GM15510 (cell line): ENCODE results near the gene SPSB3.

Source experiments
- POLR2A ChIP-seq: IDR thresholded peaks from 3 replicates; pipeline ENCODE4 v1.6.1; 2011; ENCODE audit warnings: borderline replicate concordance; ENCODE audit not compliant: insufficient read length; ENCODE audit errors: extremely low read depth

The SPSB3 gene

DNA sequence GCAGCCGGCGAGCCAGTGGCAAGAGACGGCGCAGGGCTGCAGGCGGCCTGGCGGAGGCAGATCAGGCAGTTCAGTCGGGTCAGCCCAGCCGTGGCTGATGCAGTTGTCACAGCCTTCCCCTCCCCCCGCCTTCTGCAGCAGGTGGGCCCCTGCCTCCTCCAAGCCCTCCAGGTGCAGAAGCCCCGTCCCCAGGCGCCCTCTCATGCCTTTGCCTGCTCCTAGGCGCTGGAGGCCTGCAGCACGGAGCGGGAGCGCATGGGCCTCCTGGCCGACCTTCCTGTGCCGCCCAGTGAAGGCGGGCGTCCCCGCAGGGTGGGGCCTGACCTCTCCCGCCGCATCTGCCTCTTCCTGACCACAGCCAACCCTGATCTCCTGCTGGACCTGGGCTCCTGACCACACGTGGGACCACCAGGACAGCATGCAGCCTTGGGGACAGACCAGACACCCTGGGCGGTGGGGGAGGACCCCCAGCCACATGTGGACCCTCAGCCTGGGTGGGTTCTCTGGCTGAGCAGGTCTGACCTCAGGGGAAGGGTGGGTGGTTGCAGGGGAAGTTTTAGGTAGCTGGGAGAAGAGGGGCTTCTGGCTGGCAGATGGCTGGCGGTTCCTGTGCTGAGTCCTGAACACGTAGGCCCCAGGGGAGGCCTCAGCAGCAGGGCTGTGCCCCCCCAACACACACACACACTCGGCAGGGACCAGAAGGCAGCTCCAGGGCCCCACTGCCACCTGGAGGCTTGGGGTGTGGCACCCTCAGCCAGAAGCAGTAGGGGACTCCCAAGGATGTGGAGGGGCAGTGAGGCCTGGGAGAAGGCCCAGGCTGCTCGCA is 6.3 kb downstream of the SPSB3 start:
- TF ChIP-seq POLR2A: no peak

DNA sequence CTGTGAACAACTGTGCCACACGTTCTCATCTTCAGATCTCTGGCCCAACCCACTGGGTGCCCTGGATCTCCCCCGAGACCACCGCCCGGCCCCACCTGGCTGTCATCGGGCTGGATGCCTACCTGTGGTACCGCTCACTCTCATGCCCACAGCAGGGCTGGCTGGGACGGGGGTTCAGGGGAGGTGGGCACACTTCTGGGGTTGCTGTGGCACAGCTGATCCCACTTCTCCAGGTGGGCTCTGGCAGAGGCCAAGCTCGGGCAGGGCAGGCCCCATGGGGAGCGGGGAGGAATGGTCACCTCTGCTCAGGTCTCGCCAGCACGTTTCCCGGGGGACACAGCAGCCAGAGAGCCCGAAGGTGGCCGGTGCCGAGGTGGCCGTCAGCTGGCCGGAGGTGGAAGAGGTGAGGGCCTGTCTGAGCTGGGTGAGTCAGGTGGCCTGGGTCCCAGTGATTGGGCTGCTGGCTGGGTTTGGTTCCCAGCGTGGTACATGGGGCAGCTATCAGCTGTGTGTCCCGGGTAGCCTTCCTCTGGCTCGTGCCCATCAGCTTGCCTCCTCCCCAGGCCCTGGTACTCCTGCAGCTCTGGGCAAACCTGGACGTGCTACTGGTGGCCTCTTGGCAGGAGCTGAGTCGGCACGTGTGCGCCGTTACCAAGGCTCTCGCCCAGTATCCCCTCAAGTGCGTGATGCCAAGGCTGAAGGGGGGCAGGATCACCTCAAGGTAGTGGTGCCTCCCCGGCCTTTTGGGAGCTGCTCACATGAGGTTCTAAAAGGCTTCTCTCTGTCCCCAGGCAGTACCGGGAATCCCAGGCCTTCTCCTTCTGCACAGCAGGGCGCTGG is 7.1 kb downstream of the SPSB3 start:
- no peak for TF ChIP-seq POLR2A

DNA sequence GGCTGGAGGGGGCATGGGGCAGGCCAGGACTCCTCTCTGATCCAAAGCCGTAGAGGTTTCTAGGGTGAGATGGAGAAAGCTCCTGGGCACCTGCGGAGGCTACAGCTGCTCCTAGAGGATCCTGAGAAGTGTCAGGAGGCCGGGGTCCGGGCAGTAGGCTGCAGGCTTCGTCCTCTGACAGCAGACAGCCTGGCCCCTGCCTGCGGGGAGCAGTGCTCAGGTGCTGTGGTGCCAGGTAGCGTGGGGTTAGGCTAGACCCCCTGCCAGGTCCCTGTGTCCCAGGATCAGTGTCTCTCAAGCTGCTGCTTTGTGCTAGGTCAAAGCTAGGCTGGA is 8.0 kb downstream of the SPSB3 start:
- TF ChIP-seq POLR2A: no peak

DNA sequence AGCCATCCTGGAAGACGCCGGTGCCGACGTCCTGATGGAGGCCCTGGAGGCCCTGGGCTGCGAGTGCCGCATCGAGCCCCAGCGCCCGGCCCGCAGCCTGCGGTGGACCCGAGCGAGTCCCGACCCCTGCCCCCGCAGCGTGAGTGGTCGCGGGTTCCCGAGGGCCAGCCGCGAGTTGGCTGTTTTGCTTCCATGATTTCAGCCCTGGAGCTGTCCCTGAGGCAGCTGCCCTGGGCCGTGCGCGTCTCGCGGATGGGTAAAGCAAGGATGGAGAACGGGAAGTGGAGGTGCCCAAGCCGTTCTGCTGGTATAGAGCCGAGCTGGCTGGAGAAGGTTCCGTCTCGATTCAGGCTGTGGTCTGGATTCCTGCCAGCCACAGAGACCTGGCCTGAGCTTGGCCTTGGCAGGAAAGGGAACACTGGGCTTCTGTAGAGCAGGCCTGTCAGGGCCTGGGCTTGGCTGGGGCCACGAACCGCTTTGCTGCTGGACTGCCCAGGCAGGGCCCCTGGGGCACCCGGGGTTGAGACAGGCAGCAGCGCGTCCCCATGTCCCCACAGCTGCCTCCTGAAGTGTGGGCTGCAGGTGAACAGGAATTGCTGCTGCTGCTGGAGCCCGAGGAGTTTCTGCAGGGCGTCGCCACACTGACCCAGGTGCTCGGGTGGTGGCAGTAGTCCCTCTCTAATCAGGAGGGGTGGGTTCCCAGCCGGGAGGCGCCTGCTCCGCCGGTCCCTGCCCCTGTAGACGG is 8.5 kb downstream of the SPSB3 start:
- no peak for TF ChIP-seq POLR2A

DNA sequence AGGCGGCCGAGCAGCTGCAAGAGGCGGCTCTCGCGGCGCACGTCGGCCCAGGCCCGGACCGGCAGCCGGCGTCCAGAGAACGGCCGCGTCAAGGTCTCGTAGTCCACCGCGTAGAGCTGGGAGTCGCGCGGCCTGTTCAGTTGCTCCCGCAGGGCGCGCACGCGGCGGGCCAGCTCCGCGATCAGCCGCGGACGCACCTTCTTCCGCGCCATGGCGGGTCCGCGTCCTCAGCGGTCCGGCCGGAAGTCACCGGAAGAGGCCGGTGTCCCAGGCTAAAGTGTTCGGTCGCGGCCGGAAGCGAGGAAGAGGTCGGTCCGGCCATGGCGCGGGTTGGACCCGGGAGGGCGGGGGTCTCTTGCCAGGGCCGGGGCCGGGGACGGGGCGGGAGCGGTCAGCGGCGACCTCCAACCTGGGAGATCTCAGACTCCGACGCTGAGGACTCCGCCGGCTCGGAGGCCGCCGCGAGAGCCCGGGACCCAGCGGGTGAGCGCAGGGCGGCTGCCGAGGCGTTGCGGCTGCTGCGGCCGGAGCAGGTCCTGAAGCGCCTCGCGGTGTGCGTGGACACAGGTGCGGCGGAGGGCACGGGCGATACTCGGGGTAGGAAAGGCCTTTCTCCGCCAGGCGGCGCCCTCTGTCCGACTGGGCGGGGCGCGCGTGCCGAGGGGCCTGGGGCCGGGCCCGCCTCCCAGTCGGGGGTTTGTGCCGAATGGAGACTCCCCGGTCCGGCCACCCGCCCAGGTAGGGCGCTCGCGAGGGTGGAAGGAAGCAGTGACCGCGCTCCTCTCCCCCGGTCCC is 9.3 kb downstream of the SPSB3 start, which contains the start of gene MRPS34:
TSS of gene MRPS34 (minus strand) at position 227 of the 795 bp plus-strand sequence. CDS start at position 212, 15 bp downstream.
- TF ChIP-seq POLR2A: peak; percentile 86

DNA sequence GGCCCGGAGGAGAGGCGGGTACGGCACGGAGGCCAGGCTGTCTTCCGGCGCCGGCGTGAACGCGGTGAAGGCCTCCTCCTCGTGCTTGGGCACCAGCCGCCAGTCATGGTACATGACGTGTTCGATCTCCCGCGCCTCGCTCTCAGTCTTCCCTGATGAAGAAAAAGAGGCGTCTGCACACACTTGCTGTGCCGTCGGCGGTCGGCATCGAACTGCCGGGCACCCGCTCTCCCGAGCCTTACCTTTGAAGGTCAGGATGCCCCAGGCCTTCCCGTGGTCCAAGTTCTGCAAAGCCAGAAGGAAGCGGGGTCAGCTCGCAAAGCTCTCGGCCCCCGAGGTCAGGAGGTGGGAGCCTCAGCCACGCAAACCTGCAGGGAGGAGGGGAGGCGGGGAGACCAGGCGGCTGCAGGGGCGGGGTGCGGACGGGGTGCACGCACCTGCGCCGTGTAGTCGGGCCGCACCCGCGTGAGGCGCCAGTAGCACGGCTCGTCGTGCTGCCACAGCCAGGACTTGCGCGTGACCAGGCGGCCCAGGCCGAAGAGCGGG is 9.9 kb downstream of the SPSB3 start, which contains the start of gene EME2:
TSS of gene EME2 (plus strand) at position 449 of the 546 bp plus-strand sequence. CDS start 418 bp downstream, outside the sequence.
- no peak for TF ChIP-seq POLR2A

DNA sequence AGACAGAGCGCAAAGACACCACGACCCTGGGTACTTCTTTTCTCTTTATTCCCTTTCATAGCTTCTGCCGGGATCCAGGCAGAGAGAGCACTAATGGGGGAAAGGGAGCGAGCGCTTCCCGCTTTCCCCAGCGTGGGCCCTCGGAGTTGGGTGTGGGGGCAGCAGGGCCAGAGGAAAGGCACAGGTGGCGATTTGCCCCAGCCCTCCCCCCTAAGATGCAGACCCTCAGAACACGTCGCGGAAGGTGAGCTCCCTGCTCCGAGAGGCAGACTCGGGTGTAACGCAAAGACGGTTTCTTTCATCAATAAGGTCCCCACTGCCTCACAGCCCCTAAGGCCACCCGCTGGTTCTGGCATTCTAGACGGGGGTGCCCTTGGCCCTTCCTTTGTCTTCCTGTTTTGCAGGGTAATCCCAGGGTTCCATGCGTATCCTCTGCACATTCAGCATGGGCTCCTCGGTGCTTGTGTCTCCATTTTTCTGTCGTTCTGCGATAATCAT is 10.5 kb downstream of the SPSB3 start:
- no peak for TF ChIP-seq POLR2A

DNA sequence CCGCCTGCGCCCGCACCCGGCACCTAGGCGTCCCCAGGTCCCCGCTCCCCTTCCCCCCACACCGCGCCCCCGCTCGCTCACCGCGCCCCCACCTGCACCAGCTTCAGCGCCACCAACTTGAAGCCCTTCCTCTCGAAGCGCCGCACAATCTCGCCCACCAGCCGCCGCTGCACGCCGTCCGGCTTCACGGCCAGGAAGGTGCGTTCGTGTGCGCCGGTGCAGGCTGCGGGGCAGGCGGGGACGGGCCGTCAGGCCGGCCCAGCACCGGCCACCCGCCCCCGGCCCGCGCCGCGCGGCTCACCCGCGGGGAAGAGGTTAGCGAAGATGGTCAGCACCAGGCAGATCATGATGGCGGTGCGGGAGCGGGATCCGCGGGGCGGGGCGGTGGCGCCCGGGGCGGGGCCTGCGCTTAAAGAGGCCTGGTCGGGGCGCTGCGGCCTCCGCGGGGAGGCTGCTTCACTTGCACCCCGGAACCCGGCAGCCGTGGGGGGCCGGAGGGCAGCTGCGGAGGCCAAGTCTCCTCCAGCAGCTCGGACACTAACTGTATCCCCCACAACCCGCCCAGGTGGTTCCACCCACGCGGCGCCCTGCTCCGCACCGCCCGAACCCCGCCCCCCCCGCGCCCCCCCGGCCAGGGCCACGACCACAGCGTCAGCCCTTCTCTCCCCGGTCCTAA is 11.0 kb downstream of the SPSB3 start, which contains the start of gene NME3:
TSS of gene NME3 (minus strand) at position 356 of the 676 bp plus-strand sequence. CDS start at position 347, 9 bp downstream.
- TF ChIP-seq POLR2A: peak; percentile 58

DNA sequence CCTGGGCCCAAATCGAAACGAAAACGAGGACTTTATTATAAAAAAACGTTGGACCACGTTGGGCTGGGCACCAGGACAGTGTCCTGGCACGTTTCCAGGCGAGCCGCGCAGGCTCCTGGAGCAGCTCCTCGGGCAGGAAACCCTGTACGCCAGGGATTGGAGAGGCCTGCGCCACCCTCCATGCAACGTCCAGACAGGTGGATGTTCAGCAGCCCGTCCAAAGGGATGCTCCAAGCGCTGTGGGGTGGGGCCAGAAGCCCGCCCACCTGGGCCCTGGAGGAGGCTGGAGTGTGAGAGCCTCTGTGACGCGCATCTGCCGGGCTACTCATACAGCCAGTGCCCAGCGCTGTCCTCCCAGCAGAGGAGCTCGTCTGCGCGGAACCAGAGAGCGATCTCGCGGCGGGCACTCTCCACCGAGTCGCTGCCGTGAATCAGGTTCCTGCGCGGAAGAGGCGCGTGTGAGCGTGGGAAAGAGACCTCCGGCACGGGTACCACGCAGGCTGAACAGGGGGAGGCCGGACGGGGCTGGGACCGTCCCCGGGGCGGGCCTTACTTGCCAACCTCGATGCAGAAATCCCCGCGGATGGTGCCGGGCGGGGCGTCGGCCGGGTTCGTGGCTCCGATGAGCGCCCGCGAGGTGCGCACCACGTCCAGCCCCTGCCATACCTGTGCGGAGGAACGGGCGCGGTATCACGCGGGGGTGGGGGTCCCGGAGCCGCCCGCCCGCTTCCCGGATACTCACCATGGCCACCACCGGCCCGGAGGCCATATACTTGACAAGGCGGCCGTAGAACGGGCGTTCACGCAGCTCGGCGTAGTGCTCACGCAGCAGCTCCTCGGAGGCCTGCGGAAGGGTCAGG is 11.8 kb downstream of the SPSB3 start:
- TF ChIP-seq POLR2A: peak; percentile 28

DNA sequence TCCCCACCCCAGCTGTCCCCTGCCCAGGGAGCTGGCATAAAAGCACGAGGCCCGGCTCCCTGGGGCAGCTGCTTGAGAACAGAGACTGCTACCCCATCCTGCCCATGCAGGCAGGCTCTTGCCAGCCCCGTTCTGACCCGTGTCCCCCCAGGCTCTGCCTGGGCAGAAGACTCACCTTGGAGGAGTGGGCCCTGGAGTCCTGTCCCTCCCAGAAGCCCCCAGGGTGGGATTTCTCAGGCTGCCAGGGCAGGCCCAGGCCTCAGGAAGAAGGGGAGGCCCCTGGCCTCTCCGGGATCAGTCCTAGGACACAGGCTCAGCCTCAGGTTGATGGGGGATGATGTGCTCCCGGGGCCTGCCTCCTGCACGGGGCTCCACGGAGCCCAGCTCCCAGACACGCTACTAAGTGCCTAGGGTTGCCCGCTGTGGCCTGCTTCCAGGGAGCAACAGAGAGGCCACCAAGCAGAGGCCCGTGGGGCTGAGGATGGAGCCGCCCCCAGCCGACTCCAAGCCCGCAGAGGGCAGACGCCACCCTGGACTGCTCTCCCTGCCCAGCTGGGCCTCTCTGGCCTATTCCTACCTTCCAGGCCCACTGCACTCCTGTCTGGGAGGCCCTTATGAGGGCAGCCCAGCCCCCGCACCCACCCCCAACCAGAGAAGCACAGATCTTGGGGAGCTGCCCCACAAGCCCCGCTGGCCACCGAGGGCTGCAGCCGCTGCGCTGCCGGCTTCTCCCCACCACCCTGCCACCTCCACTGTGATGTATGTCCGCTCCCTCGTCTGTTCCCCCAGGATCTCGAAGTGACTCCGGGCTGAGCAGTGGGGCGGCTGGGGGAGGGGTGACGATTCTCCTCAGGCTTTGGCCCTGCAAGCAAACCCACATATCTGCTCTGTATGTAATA is 12.7 kb downstream of the SPSB3 start:
- no peak for TF ChIP-seq POLR2A

DNA sequence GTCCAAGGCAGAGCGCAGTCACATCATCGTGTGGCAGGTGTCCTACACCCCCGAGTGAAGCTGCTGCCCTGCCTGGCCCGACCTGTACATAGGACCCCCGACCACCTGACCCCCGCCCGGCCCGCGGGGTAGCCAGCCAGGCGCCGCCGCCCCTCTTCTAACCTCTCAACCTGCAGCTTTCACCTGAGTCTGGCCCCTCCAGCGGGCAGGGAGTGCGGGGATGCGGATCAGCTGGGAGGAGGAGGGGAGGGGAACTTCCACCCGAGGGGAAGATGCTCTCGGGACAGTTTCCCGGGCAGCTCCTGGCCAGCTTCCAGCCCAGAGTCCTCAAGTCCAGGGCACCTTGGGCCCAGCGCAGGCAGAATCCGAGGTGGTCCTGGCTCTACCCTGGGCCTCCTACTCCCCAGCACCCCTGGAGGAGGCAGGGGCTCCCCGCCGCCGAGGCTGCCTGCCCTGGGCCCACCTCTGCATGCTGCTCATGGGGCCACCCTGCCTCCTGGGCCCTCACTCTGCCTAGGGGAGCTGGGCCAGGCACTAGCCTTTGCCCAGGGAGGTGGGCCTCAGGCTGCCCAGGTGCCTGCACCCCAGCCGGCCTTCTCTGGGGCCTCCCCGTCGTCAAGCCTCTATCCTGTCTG is 13.5 kb downstream of the SPSB3 start:
- TF ChIP-seq POLR2A: peak; percentile 9
